ENCODE results near the gene TREX2.

The TREX2 gene

GRCh38 chrX:153445856-153446635 is at the start of gene TREX2:
Gene TREX2 (minus strand): TSS chrX:153446056. CDS start chrX:153445430, 626 bp downstream.
- DNase-seq, result no peak

- no peak for DNase-seq
These were observed 49.5 kb upstream of the TREX2 start for GRCh38 chrX:153495362-153495751.

- peak; percentile 28 for DNase-seq
These were observed 48.9 kb upstream of the TREX2 start, which contains the start of gene BGN for GRCh38 chrX:153494541-153495361. Gene BGN (plus strand): TSS chrX:153494980. CDS start chrX:153504632, 9,652 bp downstream.

GRCh38 chrX:153494061-153494460 is 48.2 kb upstream of the TREX2 start:
- no peak for DNase-seq

- no peak for DNase-seq
These were observed 47.2 kb upstream of the TREX2 start for GRCh38 chrX:153493085-153493484.

GRCh38 chrX:153492543-153492942 is 46.7 kb upstream of the TREX2 start:
- no peak for DNase-seq

- peak; percentile 9 for DNase-seq
These were observed 46.1 kb upstream of the TREX2 start for GRCh38 chrX:153491918-153492317.

GRCh38 chrX:153491351-153491914 is 45.6 kb upstream of the TREX2 start:
- DNase-seq, result no peak

GRCh38 chrX:153490217-153490930 is 44.5 kb upstream of the TREX2 start:
- no peak for DNase-seq

GRCh38 chrX:153488231-153488914 is 42.5 kb upstream of the TREX2 start:
- DNase-seq, result no peak

- DNase-seq, result no peak
These were observed 41.8 kb upstream of the TREX2 start for GRCh38 chrX:153487590-153488071.

GRCh38 chrX:153486171-153486570 is 40.3 kb upstream of the TREX2 start:
- DNase-seq, result no peak

GRCh38 chrX:153485396-153486080 is 39.7 kb upstream of the TREX2 start:
- DNase-seq, result peak; percentile 18

- DNase-seq, result no peak
These were observed 36.6 kb upstream of the TREX2 start for GRCh38 chrX:153482376-153483015.

GRCh38 chrX:153481043-153481442 is 35.2 kb upstream of the TREX2 start:
- no peak for DNase-seq

GRCh38 chrX:153478746-153479145 is 32.9 kb upstream of the TREX2 start:
- DNase-seq, result no peak

GRCh38 chrX:153477901-153478300 is 32.0 kb upstream of the TREX2 start:
- no peak for DNase-seq

GRCh38 chrX:153477364-153477857 is 31.6 kb upstream of the TREX2 start:
- no peak for DNase-seq

GRCh38 chrX:153476666-153477363 is 31.0 kb upstream of the TREX2 start:
- no peak for DNase-seq

GRCh38 chrX:153475751-153476281 is 30.0 kb upstream of the TREX2 start:
- DNase-seq, result no peak

Measured in DMS53 (cell line).